HEK293T (cell line): ENCODE data around the gene OR10X1.

Source experiments
- ARNT ChIP-seq: fragments of 450-650 bp; IDR thresholded peaks from 2 replicates; pipeline ENCODE4 v1.6.1; 2017; ENCODE audit warnings: mild to moderate bottlenecking
- BHLHE40 ChIP-seq: fragments of 450-650 bp; IDR thresholded peaks from 2 replicates; pipeline ENCODE4 v1.6.1; 2016; ENCODE audit warnings: mild to moderate bottlenecking, moderate library complexity, borderline replicate concordance
- CTBP1 ChIP-seq: fragments of 450-650 bp; IDR thresholded peaks from 2 replicates; pipeline ENCODE4 v1.6.1; 2016; ENCODE audit warnings: borderline replicate concordance
- FOXA1 ChIP-seq: fragments of 450-650 bp; IDR thresholded peaks from 2 replicates; pipeline ENCODE4 v1.6.1; 2016; ENCODE audit warnings: mild to moderate bottlenecking
- FOXM1 ChIP-seq: fragments of 450-650 bp; IDR thresholded peaks from 2 replicates; pipeline ENCODE4 v1.6.1; 2017; ENCODE audit warnings: mild to moderate bottlenecking, borderline replicate concordance
- HDGF ChIP-seq: fragments of 450-650 bp; IDR thresholded peaks from 2 replicates; pipeline ENCODE4 v1.6.1; 2017; ENCODE audit warnings: antibody characterized with exemption, borderline replicate concordance
- L3MBTL2 ChIP-seq: fragments of 450-650 bp; conservative IDR thresholded peaks from 2 replicates; pipeline ENCODE4 v1.6.1; 2016; ENCODE audit warnings: mild to moderate bottlenecking
- LEF1 ChIP-seq: fragments of 450-650 bp; IDR thresholded peaks from 2 replicates; pipeline ENCODE4 v1.6.1; 2017; ENCODE audit warnings: mild to moderate bottlenecking, borderline replicate concordance
- PKNOX1 ChIP-seq: fragments of 450-650 bp; IDR thresholded peaks from 2 replicates; pipeline ENCODE4 v1.6.1; 2016
- SP1 ChIP-seq: fragments of 450-650 bp; IDR thresholded peaks from 2 replicates; pipeline ENCODE4 v1.6.1; 2017
- ZNF384 ChIP-seq: fragments of 450-650 bp; IDR thresholded peaks from 2 replicates; pipeline ENCODE4 v1.6.1; 2016

GRCh38 chr1:158579733-158580132 is at the start of gene OR10X1:
- TF ChIP-seq PKNOX1: no peak
- TF ChIP-seq BHLHE40: no peak
- TF ChIP-seq ZNF384: no peak
- no peak for TF ChIP-seq L3MBTL2
- TF ChIP-seq FOXM1: no peak
- no peak for TF ChIP-seq CTBP1
- no peak for TF ChIP-seq SP1
- no peak for TF ChIP-seq LEF1
- no peak for TF ChIP-seq FOXA1
- TF ChIP-seq HDGF: no peak
- TF ChIP-seq ARNT: no peak
